GM19467 (cell line): ENCODE results near the gene SLC43A1.

Source experiments
- ATAC-seq: cut with Tn5 transposase; IDR thresholded peaks from one replicate; pipeline ENCODE4 v1.9.1; 2021; ENCODE audit warnings: mild to moderate bottlenecking, moderate library complexity; ENCODE audit not compliant: unreplicated experiment

Gene SLC43A1

GRCh38 chr11:57480409-57481137, 34.9 kb downstream of the SLC43A1 start:
- no peak for ATAC-seq

- no peak for ATAC-seq
Observed at GRCh38 chr11:57479911-57480310, 35.6 kb downstream of the SLC43A1 start.

- ATAC-seq = no peak
Observed at GRCh38 chr11:57479021-57479663, 36.4 kb downstream of the SLC43A1 start.

GRCh38 chr11:57477507-57478189, 37.9 kb downstream of the SLC43A1 start:
- ATAC-seq = no peak

GRCh38 chr11:57476757-57477506, 38.6 kb downstream of the SLC43A1 start:
- ATAC-seq = peak; percentile 50

- ATAC-seq = peak; percentile 24
Observed at GRCh38 chr11:57476047-57476756, 39.3 kb downstream of the SLC43A1 start.

GRCh38 chr11:57475671-57476046, 39.8 kb downstream of the SLC43A1 start:
- ATAC-seq = peak; percentile 7

- no peak for ATAC-seq
Observed at GRCh38 chr11:57475191-57475590, 40.3 kb downstream of the SLC43A1 start.

GRCh38 chr11:57474803-57475115, 40.7 kb downstream of the SLC43A1 start:
- ATAC-seq = no peak

GRCh38 chr11:57474017-57474802, 41.3 kb downstream of the SLC43A1 start:
- no peak for ATAC-seq

- no peak for ATAC-seq
Observed at GRCh38 chr11:57473285-57473841, 42.1 kb downstream of the SLC43A1 start.

GRCh38 chr11:57471496-57471895, 44.0 kb downstream of the SLC43A1 start:
- no peak for ATAC-seq

GRCh38 chr11:57469268-57469667, 46.2 kb downstream of the SLC43A1 start:
- no peak for ATAC-seq

- no peak for ATAC-seq
Observed at GRCh38 chr11:57468276-57468675, 47.2 kb downstream of the SLC43A1 start.

- ATAC-seq = no peak
Observed at GRCh38 chr11:57467508-57468157, 47.9 kb downstream of the SLC43A1 start.

GRCh38 chr11:57466680-57467079, 48.8 kb downstream of the SLC43A1 start:
- ATAC-seq = no peak

GRCh38 chr11:57464539-57465181, 50.8 kb downstream of the SLC43A1 start:
- no peak for ATAC-seq

GRCh38 chr11:57463671-57464538, 51.6 kb downstream of the SLC43A1 start:
- ATAC-seq = no peak
